Measurements from ENCODE around the gene HSD17B4.
"Not testable (repeated sequence)": the region's sequence is repeated elsewhere in the genome, so short reads cannot be mapped to it uniquely, and the experiment has no call there.

The HSD17B4 gene

GRCh38 chr5:119428574-119428973 lies 23.7 kb upstream of the HSD17B4 start:
- DNase-seq (ENCODE audit: extremely low read depth in 1 of 2, low read depth in 1 of 2): not testable (repeated sequence)

- DNase-seq (ENCODE audit: extremely low read depth in 1 of 2, low read depth in 1 of 2): not testable (repeated sequence)
These were observed 19.5 kb upstream of the HSD17B4 start for GRCh38 chr5:119432674-119433237.

GRCh38 chr5:119435436-119436132 lies 16.7 kb upstream of the HSD17B4 start:
- DNase-seq (ENCODE audit: extremely low read depth in 1 of 2, low read depth in 1 of 2): peak; percentile 27 to 58

GRCh38 chr5:119437785-119438586 lies 14.3 kb upstream of the HSD17B4 start:
- not testable (repeated sequence) for DNase-seq (ENCODE audit: extremely low read depth in 1 of 2, low read depth in 1 of 2)

GRCh38 chr5:119438587-119438917 lies 13.7 kb upstream of the HSD17B4 start:
- DNase-seq (ENCODE audit: extremely low read depth in 1 of 2, low read depth in 1 of 2): not testable (repeated sequence)

- DNase-seq (ENCODE audit: extremely low read depth in 1 of 2, low read depth in 1 of 2): no peak
These were observed 13.1 kb upstream of the HSD17B4 start for GRCh38 chr5:119439140-119439631.

GRCh38 chr5:119439632-119440031 lies 12.7 kb upstream of the HSD17B4 start:
- not testable (repeated sequence) for DNase-seq (ENCODE audit: extremely low read depth in 1 of 2, low read depth in 1 of 2)

GRCh38 chr5:119444643-119445042 lies 7.7 kb upstream of the HSD17B4 start:
- not testable (repeated sequence) for DNase-seq (ENCODE audit: extremely low read depth in 1 of 2, low read depth in 1 of 2)

GRCh38 chr5:119445544-119445943 lies 6.8 kb upstream of the HSD17B4 start:
- DNase-seq (ENCODE audit: extremely low read depth in 1 of 2, low read depth in 1 of 2): no peak

GRCh38 chr5:119449882-119450281 lies 2.4 kb upstream of the HSD17B4 start:
- no peak for DNase-seq (ENCODE audit: extremely low read depth in 1 of 2, low read depth in 1 of 2)

- not testable (repeated sequence) for DNase-seq (ENCODE audit: extremely low read depth in 1 of 2, low read depth in 1 of 2)
These were observed 1.7 kb upstream of the HSD17B4 start for GRCh38 chr5:119450627-119451026.

- DNase-seq (ENCODE audit: extremely low read depth in 1 of 2, low read depth in 1 of 2): no peak
These were observed 736 bp upstream of the HSD17B4 start for GRCh38 chr5:119451561-119451960.

GRCh38 chr5:119452060-119452372 lies 281 bp upstream of the HSD17B4 start:
- DNase-seq (ENCODE audit: extremely low read depth in 1 of 2, low read depth in 1 of 2): no peak

GRCh38 chr5:119453040-119453373 lies 710 bp downstream of the HSD17B4 start:
- DNase-seq (ENCODE audit: extremely low read depth in 1 of 2, low read depth in 1 of 2): no peak

GRCh38 chr5:119454171-119454570 lies 1.9 kb downstream of the HSD17B4 start:
- DNase-seq (ENCODE audit: extremely low read depth in 1 of 2, low read depth in 1 of 2): no peak

- DNase-seq (ENCODE audit: extremely low read depth in 1 of 2, low read depth in 1 of 2): no peak
These were observed 6.8 kb downstream of the HSD17B4 start for GRCh38 chr5:119458911-119459632.

GRCh38 chr5:119465640-119466039 lies 13.3 kb downstream of the HSD17B4 start:
- no peak for DNase-seq (ENCODE audit: extremely low read depth in 1 of 2, low read depth in 1 of 2)

- DNase-seq (ENCODE audit: extremely low read depth in 1 of 2, low read depth in 1 of 2): no peak
These were observed 16.0 kb downstream of the HSD17B4 start for GRCh38 chr5:119468286-119468685.

GRCh38 chr5:119470105-119470763 lies 17.9 kb downstream of the HSD17B4 start:
- no peak for DNase-seq (ENCODE audit: extremely low read depth in 1 of 2, low read depth in 1 of 2)

- no peak for DNase-seq (ENCODE audit: extremely low read depth in 1 of 2, low read depth in 1 of 2)
These were observed 18.7 kb downstream of the HSD17B4 start for GRCh38 chr5:119470851-119471451.
